HUES48 (cell line): Measurements from ENCODE around the gene SRBD1.
A peak's percentile ranks its signal among the peaks of the same experiment; 100 is the strongest.

Source experiments
- H3K27ac ChIP-seq: one replicate; pipeline ENCODE4 v1.7.0; 2013; ENCODE audit warnings: low read depth, low read length, inconsistent platforms
- H3K27me3 ChIP-seq: 2 replicates; pipeline ENCODE4 v1.6.1; 2013; ENCODE audit warnings: mild to moderate bottlenecking, low read length; ENCODE audit not compliant: control insufficient read depth, insufficient read depth
- H3K36me3 ChIP-seq: 2 replicates; pipeline ENCODE4 v1.6.1; 2013; ENCODE audit warnings: low read length; ENCODE audit not compliant: control insufficient read depth, insufficient read depth
- H3K4me1 ChIP-seq: 2 replicates; pipeline ENCODE4 v1.6.1; 2013; ENCODE audit warnings: mild to moderate bottlenecking, low read length; ENCODE audit not compliant: control insufficient read depth, insufficient read depth
- H3K4me3 ChIP-seq: 2 replicates; pipeline ENCODE4 v1.5.1; 2013; ENCODE audit warnings: mild to moderate bottlenecking, low read depth, low read length
- H3K9ac ChIP-seq: 2 replicates; pipeline ENCODE4 v1.6.1; 2013; ENCODE audit warnings: mild to moderate bottlenecking, low read depth, low read length, moderate library complexity
- H3K9me3 ChIP-seq: 2 replicates; pipeline ENCODE4 v1.6.1; 2013; ENCODE audit warnings: low read length; ENCODE audit not compliant: control insufficient read depth, insufficient read depth

SRBD1 gene

GRCh38 chr2:45611020-45611859 lies at the start of gene SRBD1:
SRBD1 (minus strand) TSS chr2:45611267; CDS start chr2:45605441, 5,826 bp downstream.
- Histone ChIP-seq H3K27ac (peak within 1 kb of the TSS; percentile 94), H3K4me3 (peak within 1 kb of the TSS; percentile 87), H3K9me3 (no peaks in the 10 kb centered on the region), H3K4me1 (peaks cover 13% of the 10 kb centered on the region), H3K36me3 (no peaks in the 10 kb centered on the region), H3K9ac (peak within 1 kb of the TSS; percentile 80), H3K27me3 (no peaks in the 10 kb centered on the region)

DNA sequence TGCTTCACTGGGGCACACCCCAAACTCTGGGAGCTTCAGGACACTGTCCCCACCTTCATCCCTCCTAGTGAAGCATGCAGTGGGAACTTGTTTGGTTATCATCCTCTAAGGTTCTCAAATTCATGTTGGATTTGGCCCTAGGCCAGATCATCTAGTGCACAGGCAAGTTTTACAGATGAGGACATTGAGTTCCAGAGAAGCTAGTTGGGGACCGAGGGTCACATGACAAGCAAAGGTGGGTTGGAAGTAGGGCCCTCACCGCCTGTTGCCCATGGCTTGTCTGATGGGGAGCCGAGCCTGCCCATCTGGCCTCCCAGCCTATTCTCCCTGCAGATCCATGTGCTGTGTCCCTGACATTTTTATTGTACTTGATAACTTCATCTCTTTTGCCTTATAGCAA lies 43.2 kb upstream of the SRBD1 start:
- Histone ChIP-seq H3K27ac (no peak overlapping the region), H3K36me3 (no peaks in the 10 kb centered on the region), H3K27me3 (peaks cover 57% of the 10 kb centered on the region), H3K4me3 (no peak overlapping the region), H3K9me3 (no peaks in the 10 kb centered on the region), H3K9ac (no peak overlapping the region), H3K4me1 (peaks cover 6% of the 10 kb centered on the region; the same call in 1 of the 2 replicates)

- Histone ChIP-seq H3K9me3 (no peaks in the 10 kb centered on the region), H3K4me3 (no peak overlapping the region), H3K27me3 (peaks cover 66% of the 10 kb centered on the region), H3K27ac (no peak overlapping the region), H3K36me3 (no peaks in the 10 kb centered on the region), H3K9ac (no peak overlapping the region), H3K4me1 (peaks cover 6% of the 10 kb centered on the region; the same call in 1 of the 2 replicates)
Measured at GRCh38 chr2:45653122-45653913, 42.3 kb upstream of the SRBD1 start.

- Histone ChIP-seq H3K4me1 (peaks cover 6% of the 10 kb centered on the region; the same call in 1 of the 2 replicates), H3K27me3 (peaks cover 76% of the 10 kb centered on the region), H3K36me3 (no peaks in the 10 kb centered on the region), H3K4me3 (peak overlapping the region; percentile 91), H3K9ac (no peak overlapping the region), H3K27ac (no peak overlapping the region), H3K9me3 (no peaks in the 10 kb centered on the region)
Measured at GRCh38 chr2:45652090-45653031, 41.3 kb upstream of the SRBD1 start.

- Histone ChIP-seq H3K27me3 (peaks cover 82% of the 10 kb centered on the region), H3K27ac (no peak within 1 kb of the TSS), H3K4me3 (peak within 1 kb of the TSS; percentile 91), H3K36me3 (no peaks in the 10 kb centered on the region), H3K9ac (no peak within 1 kb of the TSS), H3K9me3 (no peaks in the 10 kb centered on the region), H3K4me1 (peaks cover 6% of the 10 kb centered on the region; the same call in 1 of the 2 replicates)
Measured at GRCh38 chr2:45651415-45652089, 40.5 kb upstream of the SRBD1 start, which contains the start of gene PRKCE. PRKCE (plus strand) TSS chr2:45651675.

- Histone ChIP-seq H3K27me3 (peaks cover 82% of the 10 kb centered on the region), H3K27ac (no peak overlapping the region)
Measured at GRCh38 chr2:45650851-45651414, 39.9 kb upstream of the SRBD1 start.

GRCh38 chr2:45649858-45650811 lies 39.1 kb upstream of the SRBD1 start:
- Histone ChIP-seq H3K4me1 (peaks cover 6% of the 10 kb centered on the region; the same call in 1 of the 2 replicates), H3K4me3 (peak overlapping the region; percentile 91), H3K27ac (no peak overlapping the region), H3K9me3 (no peaks in the 10 kb centered on the region), H3K9ac (no peak overlapping the region), H3K36me3 (no peaks in the 10 kb centered on the region), H3K27me3 (peaks cover 82% of the 10 kb centered on the region)

More at GRCh38 chr2:45650851-45651414, 39.9 kb upstream of the SRBD1 start:
- no peaks in the 10 kb centered on the region for H3K9me3 ChIP-seq
- H3K36me3 ChIP-seq, result no peaks in the 10 kb centered on the region
- H3K4me3 ChIP-seq, result peak overlapping the region; percentile 91
- peaks cover 6% of the 10 kb centered on the region; the same call in 1 of the 2 replicates for H3K4me1 ChIP-seq
- H3K9ac ChIP-seq, result no peak overlapping the region

DNA sequence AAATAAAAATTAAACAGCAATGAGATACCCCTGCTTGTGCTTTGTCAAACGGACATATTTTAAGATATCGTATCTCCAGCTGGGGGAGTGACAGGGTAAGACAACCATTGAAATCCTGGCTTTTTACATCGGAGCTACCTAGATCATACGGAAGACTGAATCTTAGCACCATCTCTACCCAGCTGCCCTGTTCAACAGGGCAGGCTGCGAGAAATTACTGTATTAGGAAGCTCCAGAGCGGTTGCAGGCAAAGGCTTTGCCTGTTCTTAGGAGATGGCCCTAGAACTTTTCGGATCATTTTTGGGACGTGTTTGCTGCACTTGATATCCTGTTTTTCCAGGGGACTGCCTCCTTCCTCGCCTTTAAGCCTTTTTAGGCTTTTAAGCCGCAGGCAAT lies 38.4 kb upstream of the SRBD1 start:
- no peaks in the 10 kb centered on the region for H3K9me3 ChIP-seq

DNA sequence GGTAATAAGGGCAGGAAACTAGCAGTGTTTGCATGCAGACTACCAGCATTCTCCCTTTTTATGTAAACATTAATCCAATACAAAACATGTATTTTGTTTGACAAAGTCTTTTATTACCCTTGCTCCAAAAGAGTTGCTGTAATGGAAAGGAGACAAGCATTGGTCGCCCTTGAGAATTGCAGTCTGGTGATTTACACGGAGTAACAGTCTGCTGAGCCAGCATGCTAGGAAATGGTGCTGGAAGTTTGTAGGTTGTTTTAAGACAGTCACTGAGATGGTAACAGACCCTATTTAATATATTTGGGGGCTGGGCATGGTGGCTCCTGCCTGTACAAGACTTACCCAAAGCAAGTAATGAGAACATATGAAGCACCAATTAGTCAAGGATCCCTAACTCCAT lies 37.6 kb upstream of the SRBD1 start:
- Histone ChIP-seq H3K9ac (no peak overlapping the region), H3K4me1 (peaks cover 6% of the 10 kb centered on the region; the same call in 1 of the 2 replicates), H3K4me3 (no peak overlapping the region), H3K27ac (no peak overlapping the region), H3K9me3 (no peaks in the 10 kb centered on the region), H3K27me3 (peaks cover 79% of the 10 kb centered on the region), H3K36me3 (no peaks in the 10 kb centered on the region)

More for the DNA sequence above, 38.4 kb upstream of the SRBD1 start:
- Histone ChIP-seq H3K27ac (no peak overlapping the region), H3K36me3 (no peaks in the 10 kb centered on the region), H3K9ac (no peak overlapping the region), H3K27me3 (peaks cover 80% of the 10 kb centered on the region), H3K4me3 (peak overlapping the region; percentile 91), H3K4me1 (peaks cover 6% of the 10 kb centered on the region; the same call in 1 of the 2 replicates)
